Non-pigmented ciliary epithelial cell (primary cell): ENCODE results near the gene CORO7.
"Not testable (repeated sequence)": the region's sequence is repeated elsewhere in the genome, so short reads cannot be mapped to it uniquely, and the experiment has no call there.

ENCODE experiments used
- DNase-seq: peaks from one replicate; pipeline ENCODE4 v3.0.0-alpha.2; 2010; ENCODE audit warnings: low read depth

Gene CORO7

GRCh38 chr16:4352843-4353242, 63.6 kb downstream of the CORO7 start:
- DNase-seq, result no peak

DNA sequence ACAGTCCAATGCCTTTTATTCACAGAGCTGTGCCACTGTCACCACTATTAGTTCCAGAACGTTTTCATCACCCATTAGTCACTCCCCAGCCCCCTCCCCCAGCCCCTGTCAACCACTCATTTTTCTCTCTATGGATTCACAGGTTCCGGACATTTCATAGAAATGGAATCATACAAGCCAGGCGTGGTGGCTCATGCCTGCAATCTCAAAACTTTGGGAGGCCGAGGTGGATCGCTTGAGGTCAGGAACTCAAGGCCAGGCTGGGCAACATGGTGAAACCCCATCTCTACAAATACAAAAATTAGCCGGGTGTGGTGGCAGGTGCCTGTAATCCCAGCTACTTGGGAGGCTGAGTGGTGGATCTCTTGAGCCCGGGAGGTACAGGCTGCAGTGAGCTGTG, 64.5 kb downstream of the CORO7 start:
- DNase-seq, result no peak

DNA sequence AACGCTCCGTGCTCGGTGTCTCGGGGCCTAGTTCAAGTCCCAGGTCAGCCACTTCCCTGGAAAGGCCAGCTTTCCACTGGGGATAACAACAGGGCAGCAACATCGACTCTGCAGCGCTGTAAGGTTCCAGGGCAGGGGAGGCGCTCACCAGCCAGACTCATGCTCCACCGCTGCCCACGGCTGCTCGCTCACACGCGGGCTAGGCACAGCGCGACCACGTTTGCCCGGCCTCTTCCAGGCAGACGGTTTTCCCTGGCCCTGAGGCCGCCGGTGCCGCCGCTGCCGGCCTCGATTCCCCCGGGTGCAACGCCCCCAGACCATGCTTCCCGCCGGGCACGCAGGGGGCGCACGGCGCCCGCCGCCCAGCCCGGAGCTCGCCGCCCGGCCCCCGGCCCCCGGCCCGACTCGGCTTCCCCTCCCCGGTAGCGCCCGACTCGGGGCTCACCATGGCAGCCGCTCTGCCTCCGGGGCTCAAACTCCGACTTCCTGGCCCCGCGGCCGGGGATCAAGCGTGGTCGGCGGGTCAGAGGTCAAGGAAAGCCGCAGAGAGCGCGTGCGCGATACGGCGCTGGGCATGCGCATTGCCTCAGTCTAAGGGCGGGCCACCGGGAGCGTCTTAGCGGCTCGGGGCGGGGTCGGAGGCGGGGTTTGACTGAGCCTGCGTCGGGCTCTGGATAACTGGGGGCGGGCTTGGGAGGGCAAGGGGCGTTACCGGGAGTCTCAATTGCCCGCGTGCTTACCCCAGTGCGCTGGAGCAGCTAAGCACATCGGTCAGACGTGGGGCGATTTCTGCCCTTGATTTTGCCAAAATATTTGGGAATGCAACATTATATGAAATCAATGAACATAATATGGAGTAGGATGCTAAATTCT, 65.4 kb downstream of the CORO7 start, which contains the start of gene PAM16:
PAM16 (minus strand) TSS at position 535 of the 873 bp plus-strand sequence; CDS start at position 448, 87 bp downstream.
- no peak for DNase-seq

DNA sequence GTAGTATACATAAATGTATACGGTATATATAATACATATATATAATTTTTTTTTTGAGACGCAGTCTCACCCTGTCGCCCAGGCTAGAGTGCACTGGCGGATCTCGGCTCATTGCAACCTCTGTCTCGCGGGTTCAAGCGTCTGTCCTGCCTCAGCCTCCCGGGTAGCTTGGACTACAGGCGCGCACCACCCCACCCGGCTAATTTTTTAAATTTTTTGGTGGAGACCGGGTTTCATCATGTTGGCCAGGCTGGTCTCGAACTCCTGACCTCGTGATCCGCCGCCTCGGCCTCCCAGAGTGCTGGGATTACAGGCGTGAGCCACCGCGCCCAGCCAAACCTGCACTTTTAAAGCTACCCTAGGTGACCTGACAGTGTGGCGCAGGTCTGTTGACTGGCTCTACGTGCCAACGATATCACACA, 66.0 kb downstream of the CORO7 start:
- DNase-seq, result no peak

GRCh38 chr16:4349332-4349731, 67.1 kb downstream of the CORO7 start:
- no peak for DNase-seq

- DNase-seq, result no peak
Observed at GRCh38 chr16:4347765-4348509, 68.5 kb downstream of the CORO7 start.

DNA sequence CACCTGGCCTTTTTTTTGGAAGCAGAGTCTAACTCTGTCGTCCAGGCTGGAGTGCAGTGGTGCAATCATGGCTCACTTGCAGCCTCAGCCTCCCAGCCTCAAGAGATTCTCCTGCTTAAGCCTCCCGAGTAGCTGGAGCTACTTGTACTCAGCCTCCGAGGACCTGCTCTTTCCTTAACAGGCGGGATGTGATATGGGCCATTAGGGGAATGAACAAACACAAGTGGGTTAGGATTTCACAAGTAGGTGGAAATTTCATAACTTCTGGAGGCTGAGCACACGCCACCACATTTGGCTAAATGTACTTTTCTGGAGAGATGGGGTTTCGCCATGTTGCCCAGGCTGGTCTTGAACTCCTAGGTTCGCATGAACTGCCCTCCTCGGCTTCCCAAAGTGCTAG, 69.4 kb downstream of the CORO7 start:
- DNase-seq, result no peak

DNA sequence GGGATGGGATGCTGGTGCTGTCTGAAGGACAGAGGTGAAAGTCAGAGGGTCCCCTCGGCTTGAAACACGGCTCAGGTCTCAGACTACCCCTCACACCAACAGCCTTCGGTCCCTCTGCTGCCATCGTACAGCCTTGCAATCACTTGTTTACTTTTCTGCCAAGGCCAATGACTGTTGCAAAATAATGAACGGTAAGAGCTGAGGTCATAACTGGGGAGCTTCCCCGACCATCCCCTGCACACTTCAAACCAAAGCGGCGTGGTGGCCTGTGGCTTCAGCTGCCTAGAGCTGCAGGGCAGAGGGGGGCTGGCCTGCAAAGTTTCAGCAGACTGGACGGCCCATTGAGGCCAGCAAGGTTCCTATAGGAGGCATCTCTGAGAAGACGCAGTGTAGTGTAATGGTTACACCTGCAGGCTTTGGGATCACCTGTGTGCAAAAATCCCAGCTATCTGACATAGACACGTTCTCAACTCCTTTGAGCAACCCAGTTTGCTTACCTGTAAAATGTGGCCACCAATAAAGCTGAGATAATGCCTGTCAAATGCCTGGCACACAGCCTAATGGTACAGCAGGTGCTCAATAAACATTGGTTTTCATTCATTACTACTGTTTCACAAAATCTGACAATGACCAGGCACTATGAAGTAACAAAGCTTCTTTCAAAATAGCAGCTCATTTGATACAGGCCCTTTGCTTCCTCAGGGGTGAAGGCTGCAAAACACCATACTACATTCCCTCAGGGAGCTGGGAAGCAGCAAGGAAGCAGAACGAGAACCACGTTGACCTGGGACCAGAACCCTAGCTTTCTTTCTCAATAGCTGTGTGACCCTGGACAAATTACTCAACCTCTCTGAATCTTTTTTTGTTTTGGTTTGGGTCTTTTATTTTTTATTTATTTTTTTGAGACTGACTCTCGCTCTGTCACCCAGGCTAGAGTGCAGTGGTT, 70.3 kb downstream of the CORO7 start:
- no peak for DNase-seq

DNA sequence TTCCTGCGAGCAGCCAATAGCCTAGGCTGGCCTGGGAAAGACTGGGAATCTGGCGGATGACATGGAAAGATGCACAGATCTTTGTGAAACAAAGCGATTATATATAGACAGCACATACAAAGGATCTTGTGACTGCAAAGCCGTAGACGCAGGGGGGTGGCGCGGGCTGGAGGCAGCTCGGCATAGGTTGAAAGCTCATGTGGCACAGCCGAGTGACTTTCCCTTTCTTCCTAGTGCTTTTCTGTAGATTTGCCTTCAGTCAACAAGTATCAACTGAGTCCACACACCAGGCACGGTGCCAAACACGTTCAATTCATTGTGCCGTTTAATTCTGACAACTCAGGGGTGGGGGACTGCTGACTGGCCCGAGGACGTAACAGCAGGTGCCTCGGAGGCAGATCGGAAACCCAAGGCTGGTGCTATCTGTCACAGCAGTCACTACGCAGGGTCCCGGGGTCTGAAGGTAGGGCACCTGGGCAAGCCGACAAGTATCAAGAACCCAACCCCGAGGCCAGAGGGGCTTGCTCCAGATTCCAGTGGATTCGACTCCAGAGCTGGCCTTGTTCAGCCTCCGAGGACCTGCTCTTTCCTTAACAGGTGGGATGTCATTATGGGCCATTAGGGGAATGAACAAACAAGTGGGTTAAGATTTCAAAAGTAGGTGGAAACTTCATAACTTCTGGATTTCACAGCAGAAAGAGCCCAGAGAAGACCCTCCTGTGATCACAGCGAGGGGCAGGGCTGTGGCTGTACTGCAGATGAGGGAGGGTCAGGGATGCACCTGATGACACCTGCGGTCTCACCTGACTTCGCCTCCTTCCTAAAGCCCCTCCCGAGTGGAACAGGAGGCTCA, 71.2 kb downstream of the CORO7 start:
- no peak for DNase-seq

DNA sequence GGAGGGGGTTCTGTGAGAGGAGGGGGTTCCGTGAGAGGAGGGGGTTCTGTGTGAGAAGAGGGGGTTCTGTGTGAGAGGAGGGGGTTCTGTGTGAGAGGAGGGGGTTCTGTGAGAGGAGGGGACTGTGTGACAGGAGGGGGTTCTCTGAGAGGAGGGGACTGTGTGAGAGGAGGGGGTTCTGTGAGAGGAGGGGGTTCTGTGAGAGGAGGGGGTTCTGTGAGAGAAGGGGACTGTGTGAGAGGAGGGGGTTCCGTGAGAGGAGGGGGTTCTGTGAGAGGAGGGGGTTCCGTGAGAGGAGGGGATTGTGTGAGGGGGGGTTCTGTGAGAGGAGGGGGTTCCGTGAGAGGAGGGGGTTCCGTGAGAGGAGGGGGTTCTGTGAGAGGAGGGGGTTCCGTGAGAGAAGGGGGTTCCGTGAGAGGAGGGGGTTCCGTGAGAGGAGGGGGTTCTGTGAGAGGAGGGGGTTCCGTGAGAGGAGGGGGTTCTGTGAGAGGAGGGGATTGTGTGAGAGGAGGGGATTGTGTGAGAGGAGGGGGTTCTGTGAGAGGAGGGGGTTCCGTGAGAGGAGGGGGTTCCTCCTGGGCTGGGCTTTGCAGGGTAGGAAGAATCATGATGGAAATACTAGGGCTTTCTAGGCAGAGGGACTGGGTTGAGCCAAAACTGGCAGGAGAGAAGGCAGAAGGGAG, 72.0 kb downstream of the CORO7 start:
- not testable (repeated sequence) for DNase-seq

DNA sequence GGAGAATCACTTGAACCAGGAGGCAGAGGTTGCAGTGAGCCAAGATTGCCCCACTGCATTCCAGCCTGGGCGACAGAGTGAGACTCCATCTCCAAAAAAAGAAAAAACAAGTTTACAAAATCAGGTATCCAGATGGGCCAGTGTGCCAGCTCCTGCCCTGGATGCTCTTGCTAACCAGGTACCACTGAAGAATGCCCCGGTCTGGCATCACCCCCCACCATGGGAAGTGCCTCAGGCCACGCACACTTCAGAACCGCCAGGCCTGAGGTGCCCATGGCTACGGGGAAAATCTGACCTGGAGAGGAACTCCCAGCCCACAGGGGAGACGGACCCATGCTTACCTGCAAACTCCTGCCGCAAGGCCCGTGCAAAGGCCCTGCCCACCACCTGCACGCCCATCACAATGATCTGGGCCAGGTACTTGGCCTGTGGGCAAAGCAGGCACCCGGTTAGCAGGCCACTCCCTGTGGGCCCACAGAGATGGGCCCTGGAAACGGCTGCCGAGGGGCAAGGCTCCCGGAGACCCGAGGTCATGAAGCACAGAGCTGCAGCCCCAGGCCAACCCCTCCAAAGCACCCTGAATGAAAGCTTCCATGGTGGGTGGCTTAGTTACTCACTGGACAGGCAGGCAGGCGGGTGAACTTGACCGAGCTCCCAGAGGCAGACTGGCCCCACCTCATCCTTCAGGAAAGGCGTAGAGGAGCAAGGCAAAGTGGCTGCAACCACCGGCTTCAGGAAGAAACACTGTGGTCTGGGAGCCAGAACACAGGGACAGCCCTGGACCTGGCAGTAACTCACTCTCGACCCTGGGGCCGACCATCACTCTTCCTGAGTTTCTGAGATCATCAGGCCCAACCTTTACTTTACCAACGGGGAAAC, 73.3 kb downstream of the CORO7 start:
- DNase-seq, result no peak

DNA sequence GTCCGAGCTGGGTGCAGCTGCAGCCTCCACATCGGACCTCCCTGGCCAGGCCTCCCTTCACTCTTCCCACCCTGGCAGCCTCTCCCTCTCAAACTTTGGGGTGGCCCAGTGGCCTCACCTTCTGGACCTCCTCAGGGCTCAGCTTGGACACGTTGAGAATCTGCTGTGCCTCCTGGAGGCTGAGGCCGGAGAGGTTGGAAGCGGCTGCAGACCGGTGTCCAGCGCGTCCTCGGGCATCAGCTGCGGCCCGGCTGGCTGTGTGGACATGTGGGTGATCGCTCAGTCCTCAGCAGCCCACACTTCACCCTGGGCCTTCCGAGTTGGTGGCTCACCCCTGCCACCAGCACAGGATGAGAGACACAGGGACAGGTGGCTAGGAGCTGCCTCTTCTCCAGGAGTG, 75.1 kb downstream of the CORO7 start:
- no peak for DNase-seq

GRCh38 chr16:4340443-4340842, 76.0 kb downstream of the CORO7 start:
- no peak for DNase-seq

GRCh38 chr16:4339909-4340308, 76.5 kb downstream of the CORO7 start:
- DNase-seq, result no peak

DNA sequence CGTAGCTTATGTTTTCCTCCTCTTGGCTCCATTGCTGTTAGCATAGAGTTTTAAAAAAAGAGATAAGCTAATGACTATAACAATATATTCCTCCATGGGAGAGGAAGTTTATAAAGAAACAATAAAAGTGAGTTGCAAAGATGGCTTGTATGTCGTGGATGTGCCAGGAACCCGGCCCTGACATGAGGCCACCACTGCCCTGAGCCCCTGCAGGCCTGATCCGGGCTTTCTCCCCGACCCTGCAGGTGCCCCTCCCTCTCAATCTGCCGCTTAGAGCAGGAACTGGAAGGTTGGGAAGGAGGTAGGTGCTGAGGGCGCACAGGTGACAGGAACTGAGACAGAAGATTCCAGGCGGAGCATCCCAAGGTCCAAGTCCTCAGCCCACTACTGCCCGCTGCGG, 76.9 kb downstream of the CORO7 start:
- DNase-seq, result no peak

DNA sequence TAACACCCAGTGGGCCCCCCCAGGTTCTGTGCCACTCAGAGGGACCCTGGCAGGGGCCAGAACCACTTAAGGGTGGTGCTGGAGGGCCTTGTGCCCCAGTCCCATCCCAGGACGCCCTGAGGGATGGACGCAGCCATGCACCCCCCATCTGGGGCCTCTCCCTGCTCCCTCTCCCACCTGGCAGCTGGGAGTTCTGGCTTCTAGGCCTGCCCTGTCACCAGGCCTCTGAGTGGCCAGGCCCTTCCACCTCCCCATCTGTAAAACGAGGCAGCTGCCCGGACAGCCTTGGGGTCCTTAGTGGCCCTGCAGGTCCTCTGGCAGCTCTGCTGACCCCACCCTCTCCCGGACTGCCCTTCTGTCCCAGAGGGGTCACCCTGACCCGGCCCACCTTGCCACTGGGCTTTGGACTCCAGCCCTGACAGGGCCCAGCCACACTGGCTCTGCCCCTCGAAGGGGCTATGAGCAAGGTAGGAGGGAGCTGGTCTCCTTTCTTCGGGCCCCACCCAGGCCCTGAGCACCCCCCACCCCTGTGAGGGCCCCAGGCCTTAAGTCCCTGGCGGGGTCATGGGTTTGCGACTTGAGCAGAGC, 77.6 kb downstream of the CORO7 start:
- no peak for DNase-seq

- DNase-seq, result no peak
Observed at GRCh38 chr16:4338125-4338582, 78.2 kb downstream of the CORO7 start.

DNA sequence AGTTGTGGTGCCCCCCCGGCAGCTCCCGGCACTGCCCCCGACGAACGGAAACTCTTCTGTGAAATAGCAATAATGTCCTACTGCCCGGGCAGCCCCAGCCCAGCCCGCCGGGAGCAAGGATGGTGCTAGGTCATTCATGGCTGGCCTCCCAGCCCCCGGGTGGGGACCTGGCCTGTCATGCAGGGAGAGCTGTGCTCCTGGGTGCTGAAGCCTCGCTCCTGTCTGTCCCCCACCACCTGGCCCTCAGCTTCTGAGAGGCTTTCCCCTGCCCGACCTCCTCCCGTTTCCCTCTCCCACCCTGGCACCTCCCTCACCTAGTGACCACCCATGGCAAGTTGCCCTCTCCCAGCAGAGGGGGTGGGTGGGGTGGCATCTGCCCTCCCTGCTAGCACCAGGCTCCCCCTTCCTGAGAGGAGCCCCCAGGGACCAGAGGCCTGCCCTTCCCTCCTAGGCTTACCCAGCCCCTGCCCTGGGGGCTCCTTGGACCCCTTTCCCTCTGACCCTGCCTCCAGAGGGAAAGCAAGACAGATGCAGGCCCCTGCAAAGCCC, 78.8 kb downstream of the CORO7 start:
- DNase-seq, result no peak
